Thyroid gland (tissue), 4 donors: Measurements from ENCODE around the gene ABAT. TPM values are rescaled to one million over a fixed set of nuclear protein-coding genes. Genes with fewer than 3 reads are reported as not detected.

Source experiments
- DNase-seq, 2 donors: peaks; one replicate each; pipeline ENCODE4 v3.0.0-alpha.2; 2019
- H3K27ac ChIP-seq, 3 donors: fragments of 200-600 bp; sonication (generic); 1 replicate in 2 of 3; 2 replicates in 1 of 3; pipeline ENCODE4 v1.5.1; 2016 to 2019; ENCODE audit warnings: mild to moderate bottlenecking in 1 of 3, moderate library complexity in 1 of 3
- H3K27me3 ChIP-seq: fragments of 200-600 bp; sonication (generic); one replicate; pipeline ENCODE4 v1.5.1; 2019
- H3K36me3 ChIP-seq, 2 donors: fragments of 200-600 bp; sonication (generic); one replicate each; pipeline ENCODE4 v1.5.1; 2016 to 2019
- H3K4me1 ChIP-seq, 2 donors: fragments of 200-600 bp; sonication (generic); one replicate each; pipeline ENCODE4 v1.5.1; 2017 to 2019
- H3K4me3 ChIP-seq, 3 donors: fragments of 200-600 bp; sonication (generic); replicated peaks in 1 of 3; 1 replicate in 2 of 3; 2 replicates in 1 of 3; pipeline ENCODE4 v1.5.1; 2016; ENCODE audit warnings: mild to moderate bottlenecking in 1 of 3
- H3K9me3 ChIP-seq: fragments of 200-600 bp; sonication (generic); one replicate; pipeline ENCODE4 v1.5.1; 2017
- CTCF ChIP-seq, 6 experiments: fragments of 200-600 bp in 3 of 6; fragments of 450-650 bp in 3 of 6; sonication (generic) in 3 of 6; IDR thresholded peaks; one replicate each; pipeline ENCODE4 v1.5.1; 2016 to 2019; ENCODE audit warnings: antibody characterized with exemption in 6 of 6, mild to moderate bottlenecking in 2 of 6, inconsistent platforms in 1 of 6, moderate library complexity in 1 of 6
- POLR2A ChIP-seq, 2 donors: fragments of 450-650 bp; IDR thresholded peaks; one replicate each; pipeline ENCODE4 v1.6.1; 2017; ENCODE audit warnings: antibody characterized with exemption in 2 of 2, mild to moderate bottlenecking in 2 of 2, moderate library complexity in 1 of 2
- WGBS, 2 donors: methylation state at CpG; one replicate each; pipeline ENCODE4 v1.1.5; 2017; 5-methylcytosine and 5-hydroxymethylcytosine counted together
- intact Hi-C: fragments of 100-400 bp; cut with DNase I; formaldehyde crosslinking; loops from one replicate; pipeline ENCODE4 v1.15.1; 2023
- total RNA-seq, 4 donors: library from RNA; depleted of rRNA; stranded (reverse); fragments of >200 nt; gene quantifications; one replicate each; pipeline ENCODE4 v1.2.3, GENCODE V29; 2016

Gene ABAT
- total RNA-seq, 4 donors from 2014 or later = 10.9 to 53.7 (median 35.9) TPM

GRCh38 chr16:8712589-8713361 is 38.4 kb downstream of the ABAT start:
- Histone ChIP-seq H3K36me3 (no peaks in the 10 kb centered on the region), H3K27ac (no peak overlapping the region), H3K27me3 (no peaks in the 10 kb centered on the region), H3K9me3 (no peaks in the 10 kb centered on the region), H3K4me3 (no peak overlapping the region), H3K4me1 (no peaks in the 10 kb centered on the region)
- no peak for TF ChIP-seq CTCF (IDR thresholded peaks at IDR 0.05)
- TF ChIP-seq POLR2A (IDR thresholded peaks at IDR 0.05) = no peak
- 40 to 60% methylated on average over 27 of the region's 27 CpGs for WGBS, 2 donors
- intact Hi-C loops = no loop called here
- no peak for DNase-seq

- Histone ChIP-seq H3K36me3 (no peaks in the 10 kb centered on the region), H3K9me3 (no peaks in the 10 kb centered on the region), H3K4me3 (no peak overlapping the region), H3K27me3 (no peaks in the 10 kb centered on the region), H3K27ac (no peak overlapping the region), H3K4me1 (peaks cover 0 to 3% of the 10 kb centered on the region in 2 donors)
- WGBS, 2 donors = 86 to 93% methylated on average over 9 to 10 of the region's 10 CpGs
- TF ChIP-seq POLR2A (IDR thresholded peaks at IDR 0.05) (no peak), CTCF (IDR thresholded peaks at IDR 0.05) (no peak)
- DNase-seq = no peak
- intact Hi-C loops = no loop called here
Observed at GRCh38 chr16:8713635-8714172, 39.3 kb downstream of the ABAT start.

GRCh38 chr16:8714174-8714573 is 39.8 kb downstream of the ABAT start:
- WGBS, 2 donors = 87 to 90% methylated on average over 7 of the region's 7 CpGs
- no peaks in the 10 kb centered on the region for H3K27me3 ChIP-seq
- intact Hi-C loops = no loop called here
- no peak for DNase-seq
- H3K27ac ChIP-seq = no peak overlapping the region
- H3K4me1 ChIP-seq = peaks cover 0 to 7% of the 10 kb centered on the region in 2 donors
- no peaks in the 10 kb centered on the region for H3K36me3 ChIP-seq
- H3K4me3 ChIP-seq = no peak overlapping the region
- TF ChIP-seq CTCF (IDR thresholded peaks at IDR 0.05) (no peak), POLR2A (IDR thresholded peaks at IDR 0.05) (no peak)
- no peaks in the 10 kb centered on the region for H3K9me3 ChIP-seq

- no peak overlapping the region for H3K4me3 ChIP-seq
- no peaks in the 10 kb centered on the region for H3K36me3 ChIP-seq
- intact Hi-C loops = no loop called here
- H3K27me3 ChIP-seq = no peaks in the 10 kb centered on the region
- TF ChIP-seq CTCF (IDR thresholded peaks at IDR 0.05) = no peak
- TF ChIP-seq POLR2A (IDR thresholded peaks at IDR 0.05) = no peak
- H3K27ac ChIP-seq = no peak overlapping the region
- WGBS, 2 donors = 85 to 88% methylated on average over 14 of the region's 14 CpGs
- H3K4me1 ChIP-seq = peaks cover 0 to 7% of the 10 kb centered on the region in 2 donors
- no peaks in the 10 kb centered on the region for H3K9me3 ChIP-seq
- no peak for DNase-seq
Observed at GRCh38 chr16:8714807-8715206, 40.4 kb downstream of the ABAT start.

- no peak for DNase-seq
- Histone ChIP-seq H3K27me3 (no peaks in the 10 kb centered on the region), H3K9me3 (no peaks in the 10 kb centered on the region), H3K4me3 (no peak overlapping the region), H3K36me3 (no peaks in the 10 kb centered on the region), H3K4me1 (peaks cover 3 to 17% of the 10 kb centered on the region in 2 donors), H3K27ac (no peak overlapping the region)
- TF ChIP-seq POLR2A (IDR thresholded peaks at IDR 0.05) (no peak), CTCF (IDR thresholded peaks at IDR 0.05) (no peak)
- 90% methylated on average over 6 of the region's 6 CpGs for WGBS, 2 donors
- intact Hi-C loops = no loop called here
Observed at GRCh38 chr16:8716052-8716451, 41.6 kb downstream of the ABAT start.
